HG02678 (cell line): Measurements from ENCODE around the gene NUP35.
A peak's percentile ranks its signal among the peaks of the same experiment; 100 is the strongest.

Source experiments
- ATAC-seq: cut with Tn5 transposase; IDR thresholded peaks from one replicate; pipeline ENCODE4 v1.9.1; 2021; ENCODE audit warnings: mild to moderate bottlenecking, moderate library complexity; ENCODE audit not compliant: unreplicated experiment

Gene NUP35, protein sequence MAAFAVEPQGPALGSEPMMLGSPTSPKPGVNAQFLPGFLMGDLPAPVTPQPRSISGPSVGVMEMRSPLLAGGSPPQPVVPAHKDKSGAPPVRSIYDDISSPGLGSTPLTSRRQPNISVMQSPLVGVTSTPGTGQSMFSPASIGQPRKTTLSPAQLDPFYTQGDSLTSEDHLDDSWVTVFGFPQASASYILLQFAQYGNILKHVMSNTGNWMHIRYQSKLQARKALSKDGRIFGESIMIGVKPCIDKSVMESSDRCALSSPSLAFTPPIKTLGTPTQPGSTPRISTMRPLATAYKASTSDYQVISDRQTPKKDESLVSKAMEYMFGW

DNA sequence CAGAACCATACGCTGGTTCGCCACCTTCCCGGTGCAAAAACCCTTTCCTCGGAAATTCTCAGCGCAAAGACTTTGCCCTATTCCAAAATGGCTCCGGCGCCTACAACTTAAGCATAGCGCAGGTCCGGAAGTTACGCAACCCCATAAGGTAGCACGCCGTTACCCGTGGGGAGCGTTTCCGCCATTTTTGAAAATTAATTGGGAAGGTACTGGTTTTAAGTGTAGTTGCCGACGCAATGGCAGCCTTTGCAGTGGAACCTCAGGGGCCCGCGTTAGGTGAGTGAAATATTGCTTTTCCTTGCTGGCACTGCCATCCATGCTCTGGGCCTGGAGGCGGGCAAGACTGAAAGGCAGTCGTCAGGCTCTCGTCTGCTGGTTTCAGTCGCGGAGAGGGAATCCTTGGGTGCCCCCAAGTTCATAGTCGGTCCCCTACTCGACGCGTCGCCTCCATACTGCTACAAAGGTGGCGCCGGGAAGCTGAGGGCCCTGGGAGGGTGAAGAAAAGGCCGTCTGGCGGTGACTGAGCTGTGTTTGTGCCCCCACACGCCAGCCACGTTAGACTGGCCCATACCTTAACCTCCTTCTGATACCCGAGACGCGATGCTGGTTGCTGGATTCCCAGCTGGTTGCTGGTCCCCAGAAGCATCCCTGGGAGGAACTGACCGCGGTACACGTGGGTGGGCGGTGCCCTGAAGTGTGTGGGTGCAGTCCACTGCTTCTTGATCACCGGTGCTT lies at the start of gene NUP35:
TSS of gene NUP35 (plus strand) at position 222 of the 735 bp plus-strand sequence. CDS start at position 237, 15 bp downstream.
- peak; percentile 87 for ATAC-seq

- no peak for ATAC-seq
Measured at GRCh38 chr2:183078163-183078463, 46.1 kb upstream of the NUP35 start.

- peak; percentile 93 for ATAC-seq
Measured at GRCh38 chr2:183078464-183079138, 45.6 kb upstream of the NUP35 start, which contains the start of gene DUSP19. DUSP19 (plus strand) TSS chr2:183078747; CDS start chr2:183078934, 187 bp downstream.

- peak; percentile 22 for ATAC-seq
Measured at GRCh38 chr2:183079139-183079775, 45.0 kb upstream of the NUP35 start.

DNA sequence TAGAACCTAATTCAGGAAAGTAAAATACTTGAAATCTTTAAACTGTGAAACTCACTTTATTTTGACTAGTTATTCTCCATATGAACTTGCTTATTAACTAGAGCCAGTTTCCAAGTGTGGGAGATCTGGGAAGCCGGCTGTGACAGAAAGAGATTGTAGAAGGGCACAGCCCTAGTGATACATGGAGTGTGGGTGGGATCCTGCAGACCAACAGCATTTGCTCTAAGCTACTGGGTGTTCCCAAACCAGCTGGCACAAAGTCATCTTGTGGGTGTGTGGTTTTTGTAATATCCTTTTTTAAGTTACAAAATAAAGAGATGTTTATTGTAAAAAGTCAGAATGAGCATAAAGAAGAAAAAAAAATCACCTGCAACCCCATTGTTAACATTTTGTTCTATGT lies 42.3 kb upstream of the NUP35 start:
- no peak for ATAC-seq

GRCh38 chr2:183088061-183088460 lies 36.2 kb upstream of the NUP35 start:
- no peak for ATAC-seq

DNA sequence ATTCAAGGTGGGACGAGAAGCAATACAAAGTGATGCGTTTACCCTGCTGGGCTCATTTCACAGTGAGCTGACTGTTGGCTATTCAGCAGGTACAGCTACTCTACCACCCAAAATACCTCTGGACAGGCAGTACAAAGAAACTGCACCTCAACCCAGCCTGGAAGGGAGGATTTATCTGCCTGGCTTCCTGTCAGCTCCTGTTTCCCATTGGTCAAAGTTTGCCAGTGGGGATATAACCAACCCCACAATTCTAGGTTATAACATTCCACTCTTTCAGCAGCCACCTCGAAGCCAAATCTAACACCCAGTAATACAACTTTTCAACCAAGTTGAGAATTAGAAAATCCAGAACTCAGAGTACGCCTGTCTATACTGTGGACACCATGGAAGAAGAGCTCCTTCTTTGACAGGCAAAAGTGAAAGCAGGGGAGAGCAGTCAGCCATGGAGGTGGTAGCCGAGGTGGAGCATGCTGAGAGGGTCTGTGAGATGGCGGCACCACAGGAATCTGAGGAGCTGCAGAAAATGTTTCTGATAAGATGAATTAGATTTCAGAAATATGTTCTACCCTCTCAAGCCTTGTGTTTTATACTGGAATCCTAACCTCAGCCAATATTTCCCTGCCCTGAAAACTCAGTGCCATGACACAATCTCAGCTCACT lies 34.9 kb upstream of the NUP35 start:
- no peak for ATAC-seq

GRCh38 chr2:183091318-183091953 lies 32.8 kb upstream of the NUP35 start:
- ATAC-seq: no peak

- no peak for ATAC-seq
Measured at GRCh38 chr2:183091954-183092345, 32.3 kb upstream of the NUP35 start.

DNA sequence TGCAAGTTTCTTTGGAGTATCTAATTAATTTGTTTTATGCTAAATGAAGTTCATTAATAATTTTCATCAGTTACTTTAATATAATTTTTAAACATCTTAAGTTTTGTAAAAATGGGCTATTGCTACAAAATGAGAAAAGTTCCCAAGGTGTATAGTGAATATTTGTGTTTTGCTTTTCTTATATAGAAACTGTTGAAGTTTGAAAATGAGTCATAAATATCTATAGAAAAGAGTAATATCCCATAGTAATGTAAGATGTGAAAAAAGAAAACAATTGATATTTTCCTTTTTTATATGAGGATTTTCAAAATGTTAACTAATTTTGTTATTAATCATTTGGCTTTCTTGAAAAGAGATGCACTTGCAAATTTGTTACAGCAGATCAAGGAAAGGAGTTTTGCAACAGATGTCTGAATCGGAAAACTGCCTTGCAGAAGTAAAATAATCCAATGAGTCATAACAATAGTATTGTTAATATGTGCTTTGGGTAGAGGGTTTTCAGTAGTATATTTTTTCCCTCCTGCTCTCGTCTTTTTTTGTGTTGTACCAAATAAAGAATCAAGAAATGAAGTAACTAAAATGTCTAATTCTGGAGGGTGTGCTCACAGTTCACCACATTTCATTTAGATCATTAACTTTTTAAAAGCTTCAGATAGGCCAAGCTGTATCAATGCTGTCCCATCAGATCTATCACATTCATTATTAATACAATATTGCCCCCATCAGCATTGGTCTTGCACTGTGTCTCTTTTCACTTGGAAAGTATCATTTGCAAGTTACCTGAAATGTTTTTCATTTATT lies 30.2 kb upstream of the NUP35 start:
- peak; percentile 77 for ATAC-seq

- no peak for ATAC-seq
Measured at GRCh38 chr2:183105402-183106134, 18.7 kb upstream of the NUP35 start.

GRCh38 chr2:183112577-183112976 lies 11.7 kb upstream of the NUP35 start:
- no peak for ATAC-seq

DNA sequence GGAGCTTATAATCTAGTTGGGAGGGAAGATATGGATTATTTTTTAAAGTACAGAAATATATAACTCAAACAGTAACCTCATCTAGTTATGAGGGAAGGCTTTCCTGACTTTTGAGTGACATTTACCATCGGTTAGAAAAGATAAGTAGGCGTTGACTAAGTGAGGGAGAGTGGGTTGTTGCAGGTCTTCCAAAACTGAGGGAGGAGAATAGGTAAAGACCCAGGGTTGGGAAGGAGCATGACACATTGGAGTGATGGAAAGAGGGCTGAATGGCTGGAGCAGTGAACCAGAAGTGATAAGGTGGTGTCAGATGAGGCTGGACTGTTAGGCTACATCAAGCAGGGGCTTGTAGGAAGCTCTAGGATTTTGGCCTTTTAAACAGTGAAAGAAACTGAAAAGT lies 10.6 kb upstream of the NUP35 start:
- ATAC-seq: no peak

GRCh38 chr2:183117226-183117625 lies 7.0 kb upstream of the NUP35 start:
- no peak for ATAC-seq

- ATAC-seq: no peak
Measured at GRCh38 chr2:183123117-183123958, 905 bp upstream of the NUP35 start.

GRCh38 chr2:183123959-183124221 lies 353 bp upstream of the NUP35 start:
- ATAC-seq: peak; percentile 43

GRCh38 chr2:183124957-183125255 lies 663 bp downstream of the NUP35 start:
- ATAC-seq: no peak

GRCh38 chr2:183125659-183126341 lies 1.6 kb downstream of the NUP35 start:
- no peak for ATAC-seq
